Body of pancreas (tissue), 4 donors: ENCODE measurements around the gene BICRAL. TPM values are rescaled to one million over a fixed set of nuclear protein-coding genes. Genes with fewer than 3 reads are reported as not detected.

ENCODE experiments used
- ATAC-seq: fragments of 150-250 bp; one replicate; pipeline ENCODE4 v1.9.1; 2016
- DNase-seq, 4 donors: peaks; one replicate each; pipeline ENCODE4 v3.0.0-alpha.2; 2019
- H3K27ac ChIP-seq, 4 donors: fragments of 200-600 bp; sonication (generic); 1 replicate in 3 of 4; 2 replicates in 1 of 4; pipeline versions ENCODE4 v1.5.1 to v1.6.1; 2016 to 2019; ENCODE audit warnings: mild to moderate bottlenecking in 1 of 4, mixed read lengths in 1 of 4, moderate library complexity in 1 of 4
- H3K27me3 ChIP-seq, 2 donors: fragments of 200-600 bp; sonication (generic); one replicate each; pipeline ENCODE4 v1.6.0; 2016; ENCODE audit warnings: mild to moderate bottlenecking in 1 of 2
- H3K36me3 ChIP-seq, 2 donors: fragments of 200-600 bp; sonication (generic); replicated peaks in 1 of 2; 2 replicates each; pipeline ENCODE4 v1.5.1; 2016; ENCODE audit warnings: low read depth in 2 of 2; ENCODE audit not compliant: insufficient read depth in 1 of 2
- H3K4me1 ChIP-seq: fragments of 200-600 bp; sonication (generic); one replicate; pipeline ENCODE4 v1.6.0; 2016
- H3K4me3 ChIP-seq, 2 donors: fragments of 200-600 bp; sonication (generic); 1 replicate in 1 of 2; 2 replicates in 1 of 2; pipeline ENCODE4 v1.5.1; 2016 to 2019
- H3K9me3 ChIP-seq, 3 donors: fragments of 200-600 bp; sonication (generic); 1 replicate in 2 of 3; 2 replicates in 1 of 3; pipeline ENCODE4 v1.5.1; 2016
- POLR2A ChIP-seq, 3 donors: fragments of 450-650 bp; IDR thresholded peaks; one replicate each; pipeline ENCODE4 v1.6.1; 2016; ENCODE audit warnings: antibody characterized with exemption in 3 of 3, mild to moderate bottlenecking in 2 of 3
- WGBS, 2 donors: methylation state at CpG; one replicate each; pipeline ENCODE4 v1.1.5; 2017; 5-methylcytosine and 5-hydroxymethylcytosine counted together
- intact Hi-C: fragments of 100-400 bp; cut with DNase I; formaldehyde crosslinking; loops from one replicate; pipeline ENCODE4 v1.15.1; 2023
- total RNA-seq, 2 donors: library from RNA; depleted of rRNA; stranded (reverse); fragments of >200 nt; gene quantifications; one replicate each; pipeline ENCODE4 v1.1.0, GENCODE V29; 2016
- TF ChIP-seq, protein P1 (sequence below), 7 experiments: fragments of 450-650 bp in 4 of 7; fragments of 200-600 bp in 3 of 7; sonication (generic) in 3 of 7; IDR thresholded peaks; one replicate each; pipeline ENCODE4 v1.5.1; 2016 to 2019; ENCODE audit warnings: antibody characterized with exemption in 7 of 7

Gene BICRAL
- total RNA-seq, 2 donors from 2014 or later = 6.9 to 8.6 TPM

DNA sequence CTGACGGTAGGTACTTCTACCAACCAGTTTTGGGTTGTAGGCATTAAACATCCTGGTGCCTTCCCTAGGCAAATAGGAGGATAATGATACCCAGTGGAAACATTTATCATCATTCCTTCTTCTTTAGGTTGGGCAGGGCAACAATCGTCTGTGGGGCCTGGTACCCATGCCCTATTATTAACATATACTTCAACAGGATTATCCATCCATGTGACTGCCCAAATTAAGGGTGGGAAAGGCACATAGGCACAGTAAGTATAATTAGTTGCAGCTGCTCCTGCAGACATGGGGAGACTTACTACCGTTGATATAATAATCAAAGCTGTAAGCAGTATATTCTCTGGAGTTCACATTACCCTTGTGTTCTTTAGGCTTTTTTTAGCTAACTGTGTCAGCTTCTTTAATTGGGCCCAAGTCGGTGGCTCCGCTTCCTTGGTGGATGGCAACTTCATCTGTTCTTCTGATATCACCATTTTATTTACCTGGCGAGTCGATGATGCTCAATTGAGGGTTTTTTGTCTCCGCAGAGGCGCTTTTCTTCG lies 114.4 kb downstream of the BICRAL start:
- intact Hi-C loops = no loop called here
- H3K36me3 ChIP-seq = no peaks in the 10 kb centered on the region
- no peak overlapping the region for H3K4me3 ChIP-seq
- no peak overlapping the region for H3K27ac ChIP-seq
- WGBS, 2 donors = 74 to 78% methylated on average over 10 of the region's 10 CpGs
- ATAC-seq (no peak), DNase-seq (no peak)
- TF ChIP-seq, protein P1, sequence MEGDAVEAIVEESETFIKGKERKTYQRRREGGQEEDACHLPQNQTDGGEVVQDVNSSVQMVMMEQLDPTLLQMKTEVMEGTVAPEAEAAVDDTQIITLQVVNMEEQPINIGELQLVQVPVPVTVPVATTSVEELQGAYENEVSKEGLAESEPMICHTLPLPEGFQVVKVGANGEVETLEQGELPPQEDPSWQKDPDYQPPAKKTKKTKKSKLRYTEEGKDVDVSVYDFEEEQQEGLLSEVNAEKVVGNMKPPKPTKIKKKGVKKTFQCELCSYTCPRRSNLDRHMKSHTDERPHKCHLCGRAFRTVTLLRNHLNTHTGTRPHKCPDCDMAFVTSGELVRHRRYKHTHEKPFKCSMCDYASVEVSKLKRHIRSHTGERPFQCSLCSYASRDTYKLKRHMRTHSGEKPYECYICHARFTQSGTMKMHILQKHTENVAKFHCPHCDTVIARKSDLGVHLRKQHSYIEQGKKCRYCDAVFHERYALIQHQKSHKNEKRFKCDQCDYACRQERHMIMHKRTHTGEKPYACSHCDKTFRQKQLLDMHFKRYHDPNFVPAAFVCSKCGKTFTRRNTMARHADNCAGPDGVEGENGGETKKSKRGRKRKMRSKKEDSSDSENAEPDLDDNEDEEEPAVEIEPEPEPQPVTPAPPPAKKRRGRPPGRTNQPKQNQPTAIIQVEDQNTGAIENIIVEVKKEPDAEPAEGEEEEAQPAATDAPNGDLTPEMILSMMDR (IDR thresholded peaks at IDR 0.05) = no peak
- no peak for TF ChIP-seq POLR2A (IDR thresholded peaks at IDR 0.05)
- peaks cover 11% of the 10 kb centered on the region for H3K4me1 ChIP-seq
- no peaks in the 10 kb centered on the region for H3K27me3 ChIP-seq
- no peaks in the 10 kb centered on the region for H3K9me3 ChIP-seq

DNA sequence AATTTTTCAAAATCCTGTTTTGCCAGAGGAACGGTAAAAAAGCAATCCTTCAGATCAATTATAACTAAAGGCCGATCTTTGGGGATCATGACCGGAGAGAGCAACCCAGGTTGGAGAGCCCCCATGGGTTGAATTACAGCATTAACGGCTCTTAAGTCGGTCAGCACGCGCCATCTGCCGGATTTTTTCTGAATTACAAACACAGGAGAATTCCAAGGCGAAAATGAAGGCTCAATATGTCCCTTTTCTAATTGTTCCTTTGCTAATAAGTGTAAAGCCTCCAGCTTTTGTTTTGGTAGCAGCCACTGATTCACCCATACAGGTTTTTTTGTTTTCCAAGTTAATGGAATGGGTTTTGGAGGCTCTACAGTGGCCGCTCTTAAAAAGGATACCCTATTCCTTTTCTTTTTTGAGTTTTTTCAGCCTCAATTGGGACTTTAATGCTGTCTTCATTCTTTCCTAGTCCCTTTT lies 117.1 kb downstream of the BICRAL start:
- Histone ChIP-seq H3K27ac (no peak overlapping the region), H3K36me3 (no peaks in the 10 kb centered on the region), H3K9me3 (no peaks in the 10 kb centered on the region), H3K27me3 (no peaks in the 10 kb centered on the region), H3K4me3 (no peak overlapping the region), H3K4me1 (peaks cover 33% of the 10 kb centered on the region)
- WGBS, 2 donors = 9 to 10% methylated on average over 10 of the region's 10 CpGs
- DNase-seq = peak; percentile 77 to 84 (median 78)
- no peak for ATAC-seq
- TF ChIP-seq, protein P1 (IDR thresholded peaks at IDR 0.05) = peak; percentile 58 to 86 (median 74)
- TF ChIP-seq POLR2A (IDR thresholded peaks at IDR 0.05) = no peak
- intact Hi-C loops = no loop called here

DNA sequence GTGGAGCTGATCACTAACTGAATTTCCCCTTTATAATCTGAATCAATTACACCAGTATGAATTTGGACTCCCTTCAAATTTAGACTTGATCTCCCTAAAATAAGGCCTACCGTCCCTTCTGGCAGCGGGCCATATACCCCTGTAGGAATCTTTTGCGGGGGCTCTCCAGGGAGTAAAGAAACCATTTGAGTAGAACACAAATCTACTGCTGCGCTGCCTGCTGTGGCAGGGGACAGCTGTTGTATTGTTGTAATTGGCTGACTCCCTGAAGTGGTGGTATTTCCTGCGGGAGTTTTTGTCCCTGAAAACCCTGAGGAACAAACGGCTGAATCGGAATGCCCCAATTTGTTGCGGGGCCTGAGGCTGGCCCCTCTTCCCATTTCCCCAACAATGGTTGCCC lies 118.0 kb downstream of the BICRAL start:
- ATAC-seq (no peak), DNase-seq (no peak)
- H3K27ac ChIP-seq = no peak overlapping the region
- H3K4me3 ChIP-seq = no peak overlapping the region
- H3K36me3 ChIP-seq = no peaks in the 10 kb centered on the region
- TF ChIP-seq POLR2A (IDR thresholded peaks at IDR 0.05) = no peak
- TF ChIP-seq, protein P1 (IDR thresholded peaks at IDR 0.05) = no peak
- intact Hi-C loops = no loop called here
- no peaks in the 10 kb centered on the region for H3K27me3 ChIP-seq
- peaks cover 33% of the 10 kb centered on the region for H3K4me1 ChIP-seq
- WGBS, 2 donors = 63 to 73% methylated on average over 8 of the region's 8 CpGs
- no peaks in the 10 kb centered on the region for H3K9me3 ChIP-seq

DNA sequence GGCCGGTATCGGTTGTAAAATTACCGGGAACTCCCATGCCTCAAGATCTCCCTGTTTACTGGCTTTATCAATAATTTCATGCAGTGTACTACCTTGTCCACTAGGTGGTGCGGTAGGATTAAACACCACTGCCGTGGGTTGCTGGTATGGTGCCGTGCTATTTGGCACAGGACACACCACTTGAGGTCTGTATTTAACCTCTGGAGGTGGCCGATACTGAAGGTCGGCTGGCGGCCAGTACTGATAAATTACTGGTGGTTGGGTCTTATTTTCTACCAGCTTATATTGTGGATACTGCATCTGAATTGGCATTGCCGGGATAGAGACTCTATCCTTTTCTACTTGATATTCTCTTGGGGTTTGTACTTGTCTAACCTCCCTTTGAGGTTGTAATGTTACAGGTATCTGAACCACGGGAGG lies 119.7 kb downstream of the BICRAL start:
- ATAC-seq = peak; percentile 99
- intact Hi-C loops = no loop called here
- 2 to 3% methylated on average over 11 of the region's 11 CpGs for WGBS, 2 donors

More for the DNA sequence above, 119.7 kb downstream of the BICRAL start:
- H3K36me3 ChIP-seq = no peaks in the 10 kb centered on the region
- TF ChIP-seq POLR2A (IDR thresholded peaks at IDR 0.05) = no peak
- TF ChIP-seq, protein P1 (IDR thresholded peaks at IDR 0.05) = peak; percentile 81 to 99 (median 97)
- H3K4me1 ChIP-seq = peaks cover 33% of the 10 kb centered on the region
- H3K27me3 ChIP-seq = no peaks in the 10 kb centered on the region
- DNase-seq = peak; percentile 84 to 94 (median 93)
- no peak overlapping the region for H3K4me3 ChIP-seq
- H3K27ac ChIP-seq = peak overlapping the region; percentile 15 to 83 (median 73)
- H3K9me3 ChIP-seq = no peaks in the 10 kb centered on the region
